Measurements from ENCODE around the gene CDPF1. TPM values are rescaled to one million over a fixed set of nuclear protein-coding genes. Genes with fewer than 3 reads are reported as not detected.

Gene CDPF1
- total RNA-seq, 3 donors from 2014 or later = 6.6 to 10.4 (median 6.7) TPM

- DNase-seq (no peak), ATAC-seq (no peak)
- TF ChIP-seq CTCF (IDR thresholded peaks at IDR 0.05) = no peak
- Histone ChIP-seq H3K4me1 (ENCODE audit: low read depth) (peaks cover 5% of the 10 kb centered on the region), H3K4me3 (no peak overlapping the region), H3K9me3 (no peaks in the 10 kb centered on the region), H3K36me3 (ENCODE audit: low read depth) (no peaks in the 10 kb centered on the region)
- intact Hi-C loops (cut with DNase I, micrococcal nuclease) = no loop called here
These were observed 5.3 kb downstream of the CDPF1 start for GRCh38 chr22:46244771-46245170.

GRCh38 chr22:46242076-46242475, 8.0 kb downstream of the CDPF1 start:
- no peak for TF ChIP-seq CTCF (IDR thresholded peaks at IDR 0.05)
- Histone ChIP-seq H3K9me3 (no peaks in the 10 kb centered on the region), H3K4me1 (ENCODE audit: low read depth) (no peaks in the 10 kb centered on the region), H3K4me3 (no peak overlapping the region), H3K36me3 (ENCODE audit: low read depth) (peaks cover 3% of the 10 kb centered on the region)
- intact Hi-C loops (cut with DNase I, micrococcal nuclease) = no loop called here
- DNase-seq (no peak), ATAC-seq (no peak)

- intact Hi-C loops (cut with DNase I, micrococcal nuclease) = no loop called here
- Histone ChIP-seq H3K9me3 (no peaks in the 10 kb centered on the region), H3K4me3 (no peak overlapping the region), H3K4me1 (ENCODE audit: low read depth) (no peaks in the 10 kb centered on the region), H3K36me3 (ENCODE audit: low read depth) (peaks cover 3% of the 10 kb centered on the region)
- DNase-seq = no peak
- no peak for ATAC-seq
- no peak for TF ChIP-seq CTCF (IDR thresholded peaks at IDR 0.05)
These were observed 8.6 kb downstream of the CDPF1 start for GRCh38 chr22:46241396-46242007.

GRCh38 chr22:46240907-46241306, 9.2 kb downstream of the CDPF1 start:
- no peak for TF ChIP-seq CTCF (IDR thresholded peaks at IDR 0.05)
- Histone ChIP-seq H3K4me1 (ENCODE audit: low read depth) (no peaks in the 10 kb centered on the region), H3K4me3 (no peak overlapping the region), H3K36me3 (ENCODE audit: low read depth) (peaks cover 3% of the 10 kb centered on the region), H3K9me3 (no peaks in the 10 kb centered on the region)
- intact Hi-C loops (cut with DNase I, micrococcal nuclease) = no loop called here
- no peak for DNase-seq
- no peak for ATAC-seq

GRCh38 chr22:46240506-46240905, 9.6 kb downstream of the CDPF1 start:
- DNase-seq (no peak), ATAC-seq (no peak)
- intact Hi-C loops (cut with DNase I, micrococcal nuclease) = no loop called here
- no peak overlapping the region for H3K4me3 ChIP-seq
- H3K4me1 ChIP-seq (ENCODE audit: low read depth) = no peaks in the 10 kb centered on the region
- H3K9me3 ChIP-seq = no peaks in the 10 kb centered on the region
- H3K36me3 ChIP-seq (ENCODE audit: low read depth) = peaks cover 5% of the 10 kb centered on the region
- no peak for TF ChIP-seq CTCF (IDR thresholded peaks at IDR 0.05)

GRCh38 chr22:46240073-46240472, 10.0 kb downstream of the CDPF1 start:
- DNase-seq (no peak), ATAC-seq (no peak)
- H3K36me3 ChIP-seq (ENCODE audit: low read depth) = peaks cover 6% of the 10 kb centered on the region
- no peak for TF ChIP-seq CTCF (IDR thresholded peaks at IDR 0.05)
- intact Hi-C loops (cut with DNase I, micrococcal nuclease) = no loop called here
- H3K4me3 ChIP-seq = no peak overlapping the region
- H3K4me1 ChIP-seq (ENCODE audit: low read depth) = no peaks in the 10 kb centered on the region
- no peaks in the 10 kb centered on the region for H3K9me3 ChIP-seq

All from mucosa of descending colon (tissue), 3 donors.